OCI-M1 (cell line): Measurements from ENCODE around the gene SPRYD3.

ENCODE experiments used
- DNase-seq: peaks from one replicate; lab custom pipeline; 2025; lab: John Stamatoyannopoulos, UW

SPRYD3 gene

DNA sequence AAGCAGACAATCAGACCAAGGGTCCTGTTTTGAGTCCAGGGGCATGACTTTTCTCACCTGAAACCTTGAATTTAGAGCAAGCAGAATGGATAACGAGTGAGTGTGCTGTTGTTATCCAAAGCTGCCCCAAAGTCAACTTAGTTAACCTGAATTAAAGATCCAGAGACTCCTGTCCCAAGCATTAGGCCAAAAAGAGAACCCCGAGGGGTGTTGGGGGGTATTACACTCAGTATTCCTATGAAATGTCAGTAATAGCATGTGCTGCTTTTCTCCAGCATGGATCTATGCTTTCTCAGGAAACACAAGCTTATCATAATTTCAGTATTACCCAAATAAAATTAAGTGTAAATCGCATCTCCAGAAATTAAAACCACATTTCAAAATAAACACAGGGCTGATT lies 53.9 kb downstream of the SPRYD3 start:
- DNase-seq: no peak

DNA sequence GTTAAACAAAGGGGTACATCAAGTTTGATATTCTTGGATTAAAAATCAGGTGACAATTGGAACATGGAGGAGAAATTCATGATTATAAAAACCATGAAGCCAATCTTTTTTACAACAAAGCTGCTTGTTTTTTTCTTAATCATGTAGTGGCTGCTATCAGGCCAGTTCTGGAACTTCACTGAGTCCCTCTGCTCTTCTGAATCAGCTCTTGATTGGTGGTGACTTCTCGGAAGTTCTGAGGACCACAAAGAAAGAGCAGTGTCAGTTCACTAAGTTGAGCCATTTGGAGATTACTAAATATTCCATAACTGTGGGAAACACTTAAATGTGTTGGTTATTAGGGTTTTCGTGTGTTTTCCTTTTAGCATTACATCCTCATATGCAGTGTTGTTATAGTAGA lies 64.5 kb downstream of the SPRYD3 start:
- DNase-seq: no peak
